Measurements from ENCODE around the gene PHEX.

PHEX gene

DNA sequence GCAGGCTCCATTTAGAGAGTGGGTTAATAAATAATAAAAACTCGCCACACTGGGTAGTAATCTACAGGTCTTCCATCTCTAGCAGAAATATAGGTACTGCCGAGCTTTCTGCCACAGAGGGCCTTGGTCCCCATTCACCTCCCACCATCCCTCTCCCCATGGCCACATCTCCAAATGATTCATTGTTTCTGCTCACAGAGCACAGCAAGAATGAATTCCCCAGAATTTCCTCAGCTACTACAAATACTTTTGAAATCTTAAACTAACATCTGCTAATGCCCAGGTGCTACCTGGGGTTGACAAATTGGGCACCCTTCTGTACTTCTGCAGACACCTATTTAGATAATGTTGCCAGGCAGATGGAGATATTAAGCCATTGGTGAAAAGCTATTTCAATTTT, 5.1 kb downstream of the PHEX start:
- H3K4me3 ChIP-seq (ENCODE audit: low read depth, low read length): no peak overlapping the region
- TF ChIP-seq, protein P1, sequence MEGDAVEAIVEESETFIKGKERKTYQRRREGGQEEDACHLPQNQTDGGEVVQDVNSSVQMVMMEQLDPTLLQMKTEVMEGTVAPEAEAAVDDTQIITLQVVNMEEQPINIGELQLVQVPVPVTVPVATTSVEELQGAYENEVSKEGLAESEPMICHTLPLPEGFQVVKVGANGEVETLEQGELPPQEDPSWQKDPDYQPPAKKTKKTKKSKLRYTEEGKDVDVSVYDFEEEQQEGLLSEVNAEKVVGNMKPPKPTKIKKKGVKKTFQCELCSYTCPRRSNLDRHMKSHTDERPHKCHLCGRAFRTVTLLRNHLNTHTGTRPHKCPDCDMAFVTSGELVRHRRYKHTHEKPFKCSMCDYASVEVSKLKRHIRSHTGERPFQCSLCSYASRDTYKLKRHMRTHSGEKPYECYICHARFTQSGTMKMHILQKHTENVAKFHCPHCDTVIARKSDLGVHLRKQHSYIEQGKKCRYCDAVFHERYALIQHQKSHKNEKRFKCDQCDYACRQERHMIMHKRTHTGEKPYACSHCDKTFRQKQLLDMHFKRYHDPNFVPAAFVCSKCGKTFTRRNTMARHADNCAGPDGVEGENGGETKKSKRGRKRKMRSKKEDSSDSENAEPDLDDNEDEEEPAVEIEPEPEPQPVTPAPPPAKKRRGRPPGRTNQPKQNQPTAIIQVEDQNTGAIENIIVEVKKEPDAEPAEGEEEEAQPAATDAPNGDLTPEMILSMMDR (IDR thresholded peaks at IDR 0.05; ENCODE audit: low read depth, low read length): no peak
- in situ Hi-C loops (cut with HindIII; ENCODE audit: low sequenced_read_pairs): no loop called here
- no peak for DNase-seq (ENCODE audit: low read depth, low spot score)

DNA sequence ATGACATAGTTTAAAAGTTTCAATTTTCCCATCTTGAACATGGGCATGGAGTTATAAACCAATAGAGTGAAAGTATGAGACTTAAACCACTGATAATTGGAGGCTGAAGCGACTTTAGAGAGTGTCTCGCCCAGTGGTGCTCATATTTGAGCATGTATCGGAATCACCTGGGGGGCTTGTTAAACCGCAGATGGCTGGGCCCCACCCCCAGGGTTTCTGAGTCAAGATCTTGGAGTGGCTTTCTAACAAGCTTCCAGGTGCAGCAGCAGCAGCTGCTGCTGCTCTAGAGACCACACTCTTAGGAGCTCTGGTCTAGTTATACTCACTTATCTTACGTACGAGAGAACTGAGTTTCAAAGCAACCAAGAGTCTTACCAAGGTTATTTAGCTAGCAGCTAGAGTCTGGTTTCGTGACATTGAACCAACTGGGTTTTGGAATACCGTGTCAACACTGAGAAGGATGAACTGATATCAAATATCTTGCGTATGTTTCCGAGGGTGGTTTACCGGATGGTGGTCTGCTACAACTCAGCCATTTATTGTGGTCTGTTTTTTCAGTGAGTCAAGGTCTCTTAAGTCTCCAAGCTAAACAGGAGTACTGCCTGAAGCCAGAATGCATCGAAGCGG, 5.9 kb downstream of the PHEX start:
- no peak overlapping the region for H3K4me3 ChIP-seq (ENCODE audit: low read depth, low read length)
- in situ Hi-C loops (cut with HindIII; ENCODE audit: low sequenced_read_pairs): no loop called here
- DNase-seq (ENCODE audit: low read depth, low spot score): no peak
- TF ChIP-seq, protein P1 (IDR thresholded peaks at IDR 0.05; ENCODE audit: low read depth, low read length): no peak

DNA sequence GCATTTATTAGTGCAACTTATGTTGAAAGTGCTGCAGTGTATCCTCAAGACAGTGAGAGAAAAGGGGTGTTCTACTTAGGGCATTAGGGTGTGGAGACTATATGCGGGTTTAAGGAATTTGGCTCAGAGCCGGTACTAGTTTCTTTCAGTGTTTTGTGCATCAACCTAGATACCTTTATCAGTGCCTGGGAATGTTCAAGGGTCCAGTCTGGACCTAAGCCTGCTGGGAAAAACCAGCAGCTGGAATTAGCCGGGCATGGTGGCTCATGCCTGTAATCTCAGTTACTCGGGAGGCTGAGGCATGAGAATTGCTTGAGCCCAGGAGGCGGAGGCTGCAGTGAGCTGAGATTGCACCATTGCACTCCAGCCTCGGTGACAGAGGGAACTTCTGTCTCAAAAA, 7.4 kb downstream of the PHEX start:
- no peak overlapping the region for H3K4me3 ChIP-seq (ENCODE audit: low read depth, low read length)
- TF ChIP-seq, protein P1 (IDR thresholded peaks at IDR 0.05; ENCODE audit: low read depth, low read length): no peak
- in situ Hi-C loops (cut with HindIII; ENCODE audit: low sequenced_read_pairs): no loop called here
- DNase-seq (ENCODE audit: low read depth, low spot score): no peak

DNA sequence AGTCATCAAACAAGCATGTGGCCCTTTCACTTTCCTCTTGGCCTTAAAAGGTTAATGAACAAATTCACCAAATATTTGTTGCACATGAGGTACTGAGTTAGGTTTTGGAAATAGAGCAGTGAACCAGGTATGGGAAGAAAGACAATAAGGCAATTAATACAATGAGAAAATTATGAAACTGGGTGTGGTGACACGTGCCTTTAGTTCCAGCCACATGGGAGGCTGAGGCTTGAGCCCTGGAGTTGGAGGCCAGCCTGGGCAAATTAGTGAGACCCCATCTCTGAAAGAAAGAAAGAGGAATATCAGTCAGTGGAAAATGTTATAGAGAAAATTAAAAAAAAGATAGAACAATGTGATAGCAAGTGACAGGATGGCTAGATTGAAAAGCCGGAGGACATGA, 8.1 kb downstream of the PHEX start:
- in situ Hi-C loops (cut with HindIII; ENCODE audit: low sequenced_read_pairs): no loop called here
- DNase-seq (ENCODE audit: low read depth, low spot score): no peak
- TF ChIP-seq, protein P1 (IDR thresholded peaks at IDR 0.05; ENCODE audit: low read depth, low read length): no peak
- no peak overlapping the region for H3K4me3 ChIP-seq (ENCODE audit: low read depth, low read length)

DNA sequence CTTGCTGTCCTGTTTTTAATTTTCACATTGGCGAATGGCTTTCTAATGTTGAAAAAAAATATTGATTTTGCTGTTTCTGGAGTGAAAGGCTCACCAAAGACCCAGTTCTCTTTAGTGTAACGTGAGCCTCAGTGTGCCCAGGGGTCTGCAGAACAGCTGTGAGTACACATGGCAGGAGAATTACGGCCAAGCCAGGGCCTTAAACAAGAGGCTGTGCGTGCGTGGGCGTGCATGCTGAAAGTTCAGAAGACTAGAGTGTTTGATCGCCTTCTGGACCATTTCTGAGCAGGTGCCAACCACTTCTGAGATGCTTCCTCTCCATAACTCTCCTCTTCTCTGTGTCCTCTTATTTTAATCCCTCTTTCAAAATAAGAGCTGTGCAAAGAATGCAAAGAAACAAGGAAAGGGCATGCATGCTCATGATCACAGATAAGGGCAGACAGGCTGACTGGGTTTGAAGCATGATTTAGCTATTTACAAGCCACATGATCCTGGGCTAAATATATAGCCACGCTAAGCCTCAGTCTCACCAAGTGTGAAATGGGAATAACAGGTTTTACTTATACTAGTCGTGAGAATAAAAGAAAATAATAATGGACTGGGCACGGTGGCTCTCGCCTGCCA, 9.9 kb downstream of the PHEX start:
- TF ChIP-seq, protein P1 (IDR thresholded peaks at IDR 0.05; ENCODE audit: low read depth, low read length): no peak
- no peak for DNase-seq (ENCODE audit: low read depth, low spot score)
- in situ Hi-C loops (cut with HindIII; ENCODE audit: low sequenced_read_pairs): no loop called here
- no peak overlapping the region for H3K4me3 ChIP-seq (ENCODE audit: low read depth, low read length)

DNA sequence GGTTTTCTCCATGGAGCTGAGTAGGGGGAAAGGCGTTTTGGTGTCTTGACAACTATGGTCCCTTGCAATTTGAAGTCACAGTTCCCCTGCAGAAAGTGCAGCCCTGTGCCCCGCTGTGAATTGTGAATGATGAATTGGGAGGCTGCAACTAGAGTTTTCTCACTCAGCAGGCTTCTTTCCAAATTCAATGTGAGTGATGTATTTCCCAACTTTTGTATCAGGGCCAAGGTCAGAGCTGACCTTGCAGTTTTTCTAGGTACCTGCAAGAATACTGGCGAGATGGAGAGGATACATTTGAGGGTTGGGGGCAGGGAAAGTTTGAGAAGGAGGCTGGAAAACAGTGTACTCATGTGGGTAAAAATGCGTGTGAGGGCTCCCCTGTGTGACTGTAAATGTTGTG, 11.7 kb downstream of the PHEX start:
- in situ Hi-C loops (cut with HindIII; ENCODE audit: low sequenced_read_pairs): no loop called here
- no peak for DNase-seq (ENCODE audit: low read depth, low spot score)
- TF ChIP-seq, protein P1 (IDR thresholded peaks at IDR 0.05; ENCODE audit: low read depth, low read length): no peak
- H3K4me3 ChIP-seq (ENCODE audit: low read depth, low read length): no peak overlapping the region

Data from astrocyte of the spinal cord (primary cell).